ENCODE data around the gene GALNT1.

The GALNT1 gene

GRCh38 chr18:35728676-35729075 lies 147.1 kb downstream of the GALNT1 start:
- no peak for DNase-seq

- no peak for DNase-seq
These were observed 148.6 kb downstream of the GALNT1 start for GRCh38 chr18:35729991-35730668.

GRCh38 chr18:35730691-35731370 lies 149.3 kb downstream of the GALNT1 start:
- peak in 1 of 2 experiments; percentile 52 for DNase-seq

GRCh38 chr18:35731701-35732100 lies 150.2 kb downstream of the GALNT1 start:
- no peak for DNase-seq

- DNase-seq, result no peak
These were observed 150.6 kb downstream of the GALNT1 start for GRCh38 chr18:35732162-35732561.

GRCh38 chr18:35732636-35733035 lies 151.1 kb downstream of the GALNT1 start:
- no peak for DNase-seq

GRCh38 chr18:35733408-35733807 lies 151.9 kb downstream of the GALNT1 start:
- DNase-seq, result no peak

- no peak for DNase-seq
These were observed 155.2 kb downstream of the GALNT1 start for GRCh38 chr18:35736696-35737095.

- DNase-seq, result no peak
These were observed 158.2 kb downstream of the GALNT1 start for GRCh38 chr18:35739778-35740177.

GRCh38 chr18:35740656-35741055 lies 159.1 kb downstream of the GALNT1 start:
- DNase-seq, result no peak

- DNase-seq, result no peak
These were observed 162.4 kb downstream of the GALNT1 start for GRCh38 chr18:35743916-35744315.

- DNase-seq, result no peak
These were observed 164.3 kb downstream of the GALNT1 start for GRCh38 chr18:35745814-35746213.

GRCh38 chr18:35746826-35747339 lies 165.3 kb downstream of the GALNT1 start:
- DNase-seq, result no peak

- no peak for DNase-seq
These were observed 166.4 kb downstream of the GALNT1 start for GRCh38 chr18:35747894-35748472.

GRCh38 chr18:35749701-35750100 lies 168.2 kb downstream of the GALNT1 start:
- DNase-seq, result no peak

GRCh38 chr18:35750929-35751328 lies 169.4 kb downstream of the GALNT1 start:
- DNase-seq, result no peak

GRCh38 chr18:35753306-35753910 lies 171.9 kb downstream of the GALNT1 start:
- DNase-seq, result no peak

GRCh38 chr18:35754464-35754863 lies 172.9 kb downstream of the GALNT1 start:
- DNase-seq, result no peak

- DNase-seq, result no peak
These were observed 173.8 kb downstream of the GALNT1 start for GRCh38 chr18:35755369-35755768.

GRCh38 chr18:35756506-35757117 lies 175.1 kb downstream of the GALNT1 start:
- peak; percentile 49 to 72 for DNase-seq
